CD4-positive, alpha-beta T cell treated with Interferon gamma for 1 hour (primary cell): ENCODE data around the gene PSMA1.

Experiments used
- DNase-seq: peaks from one replicate; pipeline ENCODE4 v3.0.0-alpha.2; 2020

The PSMA1 gene

DNA sequence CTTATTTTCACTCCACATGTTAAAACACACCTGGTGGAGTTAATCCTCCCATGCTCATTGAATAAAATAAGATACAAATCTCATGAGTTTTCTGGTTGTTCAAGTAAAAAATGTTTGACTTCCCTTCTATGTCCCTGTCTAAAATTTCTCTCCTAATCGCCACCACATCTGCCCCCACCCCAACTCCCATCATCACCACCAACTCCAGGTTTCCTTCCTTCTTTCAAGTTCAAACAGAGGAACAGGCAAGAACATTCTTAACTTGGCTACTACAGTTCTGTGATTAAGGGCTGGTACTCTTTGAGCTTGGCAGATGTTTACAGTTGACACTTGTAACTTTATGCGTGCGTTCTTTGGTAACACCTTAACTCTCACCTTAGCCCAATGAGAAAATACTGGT, 9.1 kb upstream of the PSMA1 start:
- no peak for DNase-seq

DNA sequence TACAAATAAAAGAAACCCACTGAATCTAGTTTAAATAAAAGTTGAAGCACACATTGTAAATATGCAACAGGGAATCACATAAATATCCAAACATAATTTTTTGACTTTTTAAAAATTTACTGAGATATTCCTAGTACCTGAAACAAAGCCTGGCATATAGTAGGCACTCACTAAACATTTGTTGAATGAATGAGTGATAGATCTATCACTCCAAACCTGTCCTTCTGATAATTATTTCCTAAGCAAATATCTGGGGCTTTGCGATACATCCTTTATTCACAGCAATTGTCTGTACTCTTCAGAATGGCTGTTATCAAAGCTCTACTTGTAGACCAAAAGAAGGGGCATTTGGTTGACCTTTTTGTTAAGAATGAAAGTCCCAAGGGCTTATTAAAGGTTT, 2.6 kb upstream of the PSMA1 start:
- DNase-seq, result no peak

GRCh38 chr11:14522245-14522644, 2.1 kb upstream of the PSMA1 start:
- no peak for DNase-seq

- DNase-seq, result no peak
These were observed 563 bp upstream of the PSMA1 start for GRCh38 chr11:14520747-14521151.

DNA sequence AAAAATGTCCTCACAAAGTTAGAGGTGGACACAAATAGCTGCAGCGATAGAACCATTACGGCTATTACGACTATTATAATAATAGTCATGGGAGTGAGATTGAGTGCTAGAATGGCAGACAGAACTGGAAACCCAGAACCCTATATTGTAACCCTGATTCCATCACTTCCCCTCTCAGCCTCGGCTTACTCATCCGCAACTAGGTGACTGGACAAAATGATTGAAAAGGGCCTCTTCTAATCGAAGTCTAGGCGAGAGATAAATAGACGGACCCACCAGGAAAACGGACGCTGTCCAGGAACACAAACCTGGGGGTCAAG, 629 bp downstream of the PSMA1 start:
- no peak for DNase-seq

DNA sequence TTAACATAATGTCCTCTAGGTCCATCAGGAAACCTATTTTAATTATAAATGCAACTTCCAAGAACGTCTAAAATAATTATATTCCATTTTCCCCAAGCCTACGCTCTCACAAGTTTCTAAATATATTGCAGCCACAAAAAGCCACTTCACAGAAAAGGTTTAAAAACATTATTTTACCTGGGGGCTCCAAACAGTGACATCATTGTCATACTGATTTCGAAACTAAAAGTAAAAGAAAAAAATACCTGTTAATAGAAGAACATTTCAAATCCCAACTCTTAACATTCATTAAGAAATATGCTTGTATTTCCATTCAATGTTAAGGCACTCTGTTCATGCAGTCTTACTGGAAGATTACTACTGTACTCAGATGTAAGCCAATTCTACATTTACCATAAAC, 1.4 kb downstream of the PSMA1 start:
- DNase-seq, result no peak

GRCh38 chr11:14513800-14514199, 6.4 kb downstream of the PSMA1 start:
- no peak for DNase-seq

DNA sequence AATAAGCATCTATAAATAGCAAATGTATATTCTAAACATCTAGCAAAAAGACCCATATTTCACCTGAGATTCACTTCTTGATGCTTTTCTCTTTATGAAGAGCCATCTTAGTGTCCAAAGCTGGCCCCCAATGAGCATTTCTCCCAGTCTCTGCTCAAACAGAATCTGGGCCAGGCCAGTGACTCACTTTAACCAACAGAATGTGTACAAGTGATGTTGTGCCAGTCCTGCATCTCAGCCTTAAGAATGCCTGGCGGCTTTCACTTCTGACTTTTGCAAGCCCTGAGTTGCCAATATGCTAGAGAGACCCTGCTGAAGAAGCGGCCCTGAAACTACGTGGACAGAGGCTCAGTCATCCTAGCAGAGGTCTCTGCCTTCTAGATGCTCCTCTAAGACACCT, 13.7 kb downstream of the PSMA1 start:
- no peak for DNase-seq

GRCh38 chr11:14503023-14503422, 17.2 kb downstream of the PSMA1 start:
- no peak for DNase-seq

- DNase-seq, result no peak
These were observed 18.1 kb downstream of the PSMA1 start for GRCh38 chr11:14502039-14502438.

DNA sequence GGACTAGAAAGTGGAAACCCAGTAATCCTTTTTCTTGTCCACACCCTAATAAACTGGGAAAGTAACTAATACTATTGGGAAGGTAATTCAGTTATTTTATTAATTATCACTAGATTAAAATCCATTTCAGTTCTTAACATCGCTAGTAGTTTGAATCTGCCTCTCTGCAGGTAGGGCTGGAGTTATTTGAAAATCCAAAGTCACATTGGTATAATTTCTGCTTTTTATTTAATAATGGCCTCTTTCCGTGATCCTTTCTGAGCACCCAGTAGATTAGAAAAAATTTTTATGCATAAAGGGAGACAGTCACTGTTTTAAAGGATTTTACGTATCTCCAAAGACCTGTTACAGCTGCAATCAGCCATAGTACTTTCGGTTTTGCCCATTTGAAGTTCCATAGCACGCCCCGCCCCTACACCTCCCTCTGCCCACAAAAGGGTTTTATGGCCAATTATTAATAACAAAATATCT, 20.0 kb downstream of the PSMA1 start:
- peak; percentile 46 for DNase-seq

DNA sequence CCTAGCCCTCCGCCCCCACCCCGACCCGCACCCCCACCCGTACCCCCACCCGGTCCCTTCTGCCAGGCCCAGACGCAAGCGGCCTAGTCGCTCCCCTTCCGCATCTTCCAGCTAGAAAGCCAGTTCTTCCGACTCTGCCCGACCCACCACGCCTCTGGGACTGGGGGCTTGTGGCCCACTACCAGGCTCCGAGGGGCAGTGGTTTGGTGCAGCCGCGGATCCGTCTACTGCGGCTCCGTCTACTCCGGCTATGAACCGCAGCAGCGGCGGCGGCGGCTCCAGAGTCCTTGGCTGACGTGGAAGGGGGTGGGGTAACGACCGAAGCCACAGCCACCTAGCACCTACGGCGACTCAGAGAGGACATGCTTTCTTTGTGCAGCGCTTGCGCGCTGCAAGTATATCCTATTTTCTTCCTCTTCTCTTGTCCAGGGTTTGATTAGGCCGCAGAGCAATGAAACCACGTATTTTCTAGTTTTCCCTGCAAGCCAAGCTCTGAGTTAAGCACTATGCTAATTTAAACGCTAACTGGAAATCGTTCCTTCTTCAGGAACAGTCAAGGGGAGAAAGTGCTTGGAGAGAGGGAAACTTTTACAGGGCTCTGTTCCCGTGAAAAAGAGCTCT, 20.5 kb downstream of the PSMA1 start, which contains the start of gene COPB1:
Gene COPB1 (minus strand): TSS at position 252 of the 621 bp plus-strand sequence. CDS start 883 bp downstream, outside the sequence.
- peak; percentile 90 for DNase-seq

GRCh38 chr11:14499178-14499559, 21.0 kb downstream of the PSMA1 start:
- no peak for DNase-seq

DNA sequence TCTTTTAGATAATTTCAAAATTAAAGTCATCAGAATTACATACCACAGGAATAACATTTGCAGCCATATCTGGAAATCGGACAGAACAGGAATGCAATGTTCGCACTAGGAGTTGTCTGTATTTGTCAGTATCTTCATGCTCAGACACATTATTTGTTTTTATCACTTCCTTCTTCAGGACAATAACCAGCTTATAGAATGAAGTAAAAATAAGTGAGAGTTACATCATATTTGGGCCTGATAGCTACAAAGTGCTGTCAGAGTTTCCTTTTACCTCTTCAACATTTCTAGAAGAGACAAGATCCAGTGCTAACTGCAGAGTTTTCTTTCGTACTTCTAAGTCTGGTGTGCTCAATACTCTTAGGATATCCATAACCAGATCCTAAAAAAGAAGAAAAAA, 39.5 kb downstream of the PSMA1 start:
- no peak for DNase-seq

DNA sequence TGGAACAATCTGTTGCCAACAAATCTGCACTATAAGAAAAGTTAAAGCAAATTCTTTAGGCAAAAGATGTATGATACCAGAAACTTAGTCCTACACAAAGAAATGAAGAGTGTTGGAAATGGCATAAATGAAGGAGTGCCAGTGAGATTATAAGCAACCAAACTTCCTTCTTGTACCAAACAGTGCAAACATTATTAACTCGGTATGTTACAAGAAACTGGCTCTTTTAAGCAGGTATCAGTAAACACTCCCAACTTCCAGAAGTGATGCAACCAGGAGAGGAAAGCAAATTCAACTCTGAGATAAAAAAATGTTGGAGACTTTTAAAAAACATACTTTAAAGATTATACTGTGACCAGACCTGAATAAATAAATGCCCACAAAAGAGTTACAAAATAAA, 49.1 kb downstream of the PSMA1 start:
- DNase-seq, result no peak

DNA sequence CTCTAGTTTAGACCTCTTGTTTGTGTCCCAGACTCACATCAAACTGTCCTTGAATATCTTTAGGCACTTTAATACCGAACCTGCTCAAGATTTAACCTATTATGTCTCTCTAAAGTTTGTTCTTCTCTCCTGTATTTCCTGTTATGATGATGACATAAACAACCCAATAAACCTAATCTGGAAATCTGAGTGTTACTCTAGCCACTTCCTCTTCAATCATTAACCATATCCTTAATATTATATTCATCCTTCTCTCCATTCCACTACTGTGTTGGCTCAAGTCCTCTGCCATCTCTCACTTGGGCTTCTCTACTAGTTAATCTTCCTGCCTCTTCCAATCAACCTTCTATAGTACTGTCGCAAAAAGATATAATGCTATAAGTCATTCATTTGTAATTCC, 56.6 kb downstream of the PSMA1 start:
- no peak for DNase-seq

- DNase-seq, result no peak
These were observed 60.0 kb downstream of the PSMA1 start for GRCh38 chr11:14460147-14460546.

DNA sequence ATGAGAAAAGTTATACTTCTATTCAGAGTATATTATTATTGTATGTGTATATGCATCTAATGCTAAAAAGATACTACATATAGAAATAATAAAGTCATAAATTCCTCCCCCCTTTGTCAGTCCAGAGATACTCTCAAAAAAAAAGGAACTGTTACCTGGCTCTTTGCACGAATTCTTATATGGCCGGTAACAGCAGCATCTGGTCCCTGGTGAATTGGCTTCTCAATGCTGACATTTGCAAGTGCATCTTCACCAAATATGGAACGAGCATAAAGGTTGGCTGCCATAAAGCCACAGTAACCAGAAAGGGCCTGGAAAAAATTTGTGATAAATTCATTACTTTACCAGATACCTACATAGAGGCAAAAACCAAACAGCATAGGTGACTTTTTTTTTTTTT, 61.8 kb downstream of the PSMA1 start:
- no peak for DNase-seq

- DNase-seq, result no peak
These were observed 64.3 kb downstream of the PSMA1 start for GRCh38 chr11:14455648-14456430.
